Measurements from ENCODE around the gene PRKCE. TPM values are rescaled to one million over a fixed set of nuclear protein-coding genes. Genes with fewer than 3 reads are reported as not detected.

Gene PRKCE
- total and polyA plus RNA-seq, 2 of the 8 experiments (the other 6 are each of a cell fraction or from before 2014, with no cell fraction given), result 0.54 to 2.1 TPM

- no peak overlapping the region for H3K14ac ChIP-seq (ENCODE audit: insufficient read length)
- no peak overlapping the region for H2BK12ac ChIP-seq (ENCODE audit: low read depth, low read length)
- no peak for FAIRE-seq
Observed at GRCh38 chr2:45990131-45990530, 338.7 kb downstream of the PRKCE start.

More at GRCh38 chr2:45990131-45990530, 338.7 kb downstream of the PRKCE start:
- no peaks in the 10 kb centered on the region for H3K36me3 ChIP-seq (ENCODE audit: control insufficient read depth in 2 of 4, insufficient read depth in 4 of 4, low read length in 3 of 4)
- H3K4me2 ChIP-seq (ENCODE audit: insufficient read depth in 1 of 2, low read depth in 2 of 2, low read length in 2 of 2), result no peak overlapping the region
- H3K23ac ChIP-seq (ENCODE audit: insufficient read length), result no peak overlapping the region
- peak in 1 of 2 experiments; percentile 16 for DNase-seq (ENCODE audit: low read depth in 1 of 2, low spot score in 2 of 2)
- no peak overlapping the region for H3K9ac ChIP-seq (replicated peaks in 1 of 4; ENCODE audit: extremely low read depth in 1 of 4, low read depth in 3 of 4, low read length in 3 of 4)
- H3K23me2 ChIP-seq (ENCODE audit: low read depth, low read length), result no peaks in the 10 kb centered on the region
- no peak overlapping the region for H4K8ac ChIP-seq (ENCODE audit: extremely low read depth, insufficient read depth, low read length)
- H2BK120ac ChIP-seq (replicated peaks; ENCODE audit: low read depth, low read length), result no peak overlapping the region
- H3K4ac ChIP-seq (replicated peaks; ENCODE audit: insufficient read length, low read depth, low read length), result no peak overlapping the region
- H3K27me3 ChIP-seq (replicated peaks in 1 of 4; ENCODE audit: control insufficient read depth in 3 of 4, extremely low read depth in 1 of 4, insufficient read depth in 3 of 4, low read length in 3 of 4), result no peaks in the 10 kb centered on the region
- H2BK15ac ChIP-seq (ENCODE audit: low read length), result no peak overlapping the region
- ChIA-PET POLR2A (ENCODE audit: partially characterized antibody) (no interaction called here), CTCF (ENCODE audit: partially characterized antibody) (interaction anchor here (0.8 to 4.5 kb wide), 7 partner anchors 10 to 469 kb away, joined by 3 to 31 read pairs (median 3); no protein-coding TSS in a partner anchor)
- no peaks in the 10 kb centered on the region; a peak in 2 of 7 replicates for H3K4me1 ChIP-seq (replicated peaks in 1 of 4; ENCODE audit: control insufficient read depth in 3 of 4, insufficient read depth in 4 of 4, low read length in 3 of 4)
- no peaks in the 10 kb centered on the region for H4K20me1 ChIP-seq (replicated peaks in 1 of 2; ENCODE audit: control insufficient read depth in 1 of 2, insufficient read depth in 2 of 2, low read length in 2 of 2)
- WGBS, 2 experiments (ENCODE audit: extremely low coverage in 1 of 2, insufficient coverage in 1 of 2, insufficient read length in 1 of 2, insufficient replicate concordance in 2 of 2, low coverage in 1 of 2, low lambda C conversion rate in 2 of 2, missing lambda C conversion rate in 1 of 2), result 88% methylated on average over 6 of the region's 6 CpGs; no CpG with 5 or more reads in 1 of the 2 experiments
- no peaks in the 10 kb centered on the region for H3K9me3 ChIP-seq (ENCODE audit: insufficient read depth in 2 of 2, low read depth in 1 of 2, low read length in 1 of 2)
- H3K4me3 ChIP-seq (ENCODE audit: extremely low read depth in 1 of 4, insufficient read depth in 2 of 4, low read depth in 3 of 4, low read length in 4 of 4), result no peak overlapping the region
- H3K18ac ChIP-seq (ENCODE audit: extremely low read depth, low read length), result no peak overlapping the region
- H3K56ac ChIP-seq (replicated peaks; ENCODE audit: insufficient read length, low read depth, low read length), result no peak overlapping the region
- H4K91ac ChIP-seq (replicated peaks; ENCODE audit: insufficient read length, low read length), result no peak overlapping the region
- H3K79me1 ChIP-seq (ENCODE audit: low read depth, low read length), result no peaks in the 10 kb centered on the region
- H2BK5ac ChIP-seq (ENCODE audit: low read depth, low read length), result no peak overlapping the region
- H4K5ac ChIP-seq (ENCODE audit: insufficient read length, low read depth, low read length), result no peak overlapping the region
- H3K27ac ChIP-seq (ENCODE audit: low read depth, low read length), result no peak overlapping the region
- no peaks in the 10 kb centered on the region for H3K79me2 ChIP-seq (ENCODE audit: control insufficient read depth in 1 of 2, insufficient read depth in 2 of 2, low read length in 2 of 2)
- H2AFZ ChIP-seq (ENCODE audit: low read length), result no peak overlapping the region
- no peak overlapping the region for H2AK5ac ChIP-seq (ENCODE audit: low read depth, low read length)
- TF ChIP-seq NRF1 (IDR thresholded peaks at IDR 0.05; ENCODE audit: low read depth, low read length) (no peak), BRCA1 (IDR thresholded peaks at IDR 0.05; ENCODE audit: low read depth, low read length) (no peak), TBP (IDR thresholded peaks at IDR 0.05; ENCODE audit: low read depth, low read length) (no peak), SUZ12 (IDR thresholded peaks at IDR 0.05; ENCODE audit: low read length) (no peak), POLR2AphosphoS5 (IDR thresholded peaks at IDR 0.05; ENCODE audit: low read depth, low read length) (no peak), SIX5 (IDR thresholded peaks at IDR 0.05; ENCODE audit: low read depth, low read length) (no peak), EZH2 (IDR thresholded peaks at IDR 0.05; ENCODE audit: low read depth, low read length, severe bottlenecking) (no peak), NANOG (IDR thresholded peaks at IDR 0.05; ENCODE audit: insufficient read depth, low read depth, low read length, poor library complexity, severe bottlenecking) (no peak), CHD2 (IDR thresholded peaks at IDR 0.05; ENCODE audit: low read length) (no peak), CEBPB (IDR thresholded peaks at IDR 0.05; ENCODE audit: low read depth, low read length) (no peak), CREB1 (IDR thresholded peaks at IDR 0.05) (no peak), POLR2A (IDR thresholded peaks at IDR 0.05; ENCODE audit: control extremely low read depth in 1 of 2, low read depth in 2 of 2, low read length in 2 of 2) (no peak), RXRA (IDR thresholded peaks at IDR 0.05; ENCODE audit: insufficient read depth, low read depth, low read length) (no peak), SRF (IDR thresholded peaks at IDR 0.05; ENCODE audit: low read depth, low read length) (no peak), ZNF274 (IDR thresholded peaks at IDR 0.05; ENCODE audit: borderline replicate concordance, extremely low read depth, low read length) (no peak)
- no peak overlapping the region for H2BK20ac ChIP-seq (ENCODE audit: low read length)
